HG02763 (cell line): ENCODE results near the gene ARHGAP5.
"Not testable (repeated sequence)": the region's sequence is repeated elsewhere in the genome, so short reads cannot be mapped to it uniquely, and the experiment has no call there.

Source experiments
- ATAC-seq: cut with Tn5 transposase; IDR thresholded peaks from one replicate; pipeline ENCODE4 v1.9.1; 2021; ENCODE audit warnings: mild to moderate bottlenecking, moderate library complexity; ENCODE audit not compliant: unreplicated experiment

ARHGAP5 gene

GRCh38 chr14:32109676-32110547 is 32.8 kb downstream of the ARHGAP5 start:
- ATAC-seq: no peak

- no peak for ATAC-seq
Observed at GRCh38 chr14:32110548-32110896, 33.4 kb downstream of the ARHGAP5 start.

GRCh38 chr14:32121536-32121935 is 44.4 kb downstream of the ARHGAP5 start:
- no peak for ATAC-seq

GRCh38 chr14:32121948-32122347 is 44.8 kb downstream of the ARHGAP5 start:
- ATAC-seq: no peak

GRCh38 chr14:32126899-32127730 is 50.0 kb downstream of the ARHGAP5 start:
- not testable (repeated sequence) for ATAC-seq

- not testable (repeated sequence) for ATAC-seq
Observed at GRCh38 chr14:32127731-32128654, 50.9 kb downstream of the ARHGAP5 start.

GRCh38 chr14:32128703-32129102 is 51.6 kb downstream of the ARHGAP5 start:
- ATAC-seq: no peak

GRCh38 chr14:32129124-32129523 is 52.0 kb downstream of the ARHGAP5 start:
- no peak for ATAC-seq

GRCh38 chr14:32131689-32132088 is 54.6 kb downstream of the ARHGAP5 start:
- not testable (repeated sequence) for ATAC-seq

- ATAC-seq: no peak
Observed at GRCh38 chr14:32134448-32135097, 57.5 kb downstream of the ARHGAP5 start.

GRCh38 chr14:32136027-32136825 is 59.1 kb downstream of the ARHGAP5 start:
- no peak for ATAC-seq

- no peak for ATAC-seq
Observed at GRCh38 chr14:32137313-32137712, 60.2 kb downstream of the ARHGAP5 start.

- no peak for ATAC-seq
Observed at GRCh38 chr14:32137892-32138291, 60.8 kb downstream of the ARHGAP5 start.

- no peak for ATAC-seq
Observed at GRCh38 chr14:32142341-32142740, 65.2 kb downstream of the ARHGAP5 start.

GRCh38 chr14:32142754-32143437 is 65.8 kb downstream of the ARHGAP5 start:
- no peak for ATAC-seq

GRCh38 chr14:32150392-32150791 is 73.3 kb downstream of the ARHGAP5 start:
- ATAC-seq: no peak

GRCh38 chr14:32166029-32166428 is 88.9 kb downstream of the ARHGAP5 start:
- ATAC-seq: no peak

GRCh38 chr14:32166924-32167323 is 89.8 kb downstream of the ARHGAP5 start:
- ATAC-seq: no peak

GRCh38 chr14:32167907-32168306 is 90.8 kb downstream of the ARHGAP5 start:
- no peak for ATAC-seq
